ENCODE data around the gene TMC7. TPM values are rescaled to one million over a fixed set of nuclear protein-coding genes. Genes with fewer than 3 reads are reported as not detected.

The TMC7 gene
- total and polyA plus RNA-seq, 2 experiments from 2014 or later, result 5.7 to 6.5 TPM

DNA sequence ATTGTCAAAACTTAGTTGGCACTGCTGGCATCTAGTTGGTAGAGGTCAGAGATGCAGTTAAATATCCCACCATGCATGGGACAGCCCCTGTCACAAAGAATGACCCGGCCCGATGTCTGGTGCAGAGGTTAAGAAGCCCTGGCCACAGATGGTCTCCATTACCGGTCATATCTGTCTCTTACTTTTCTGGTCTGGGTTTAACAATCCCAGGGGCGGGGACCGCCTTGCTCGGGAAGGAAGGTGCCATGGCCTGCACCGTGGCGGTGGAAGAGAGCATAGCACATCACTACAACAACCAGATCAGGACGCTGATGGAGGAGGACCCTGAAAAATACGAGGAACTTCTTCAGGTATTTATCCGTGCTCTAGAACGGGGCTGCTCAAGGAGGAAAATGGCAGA lies 91.8 kb downstream of the TMC7 start:
- Histone ChIP-seq H4K20me1 (ENCODE audit: insufficient read depth, poor library complexity, severe bottlenecking) (no peaks in the 10 kb centered on the region), H3K27me3 (no peaks in the 10 kb centered on the region), H3K4me1 (ENCODE audit: insufficient read depth) (no peaks in the 10 kb centered on the region), H3K4me2 (no peak overlapping the region), H3K9me3 (ENCODE audit: low read depth) (no peaks in the 10 kb centered on the region), H3K27ac (no peak overlapping the region), H3K4me3 (no peak overlapping the region), H2AFZ (no peak overlapping the region), H3K9me2 (replicated peaks; ENCODE audit: insufficient read depth) (no peaks in the 10 kb centered on the region), H3K36me3 (replicated peaks; ENCODE audit: insufficient read depth, low read depth) (peaks cover 6% of the 10 kb centered on the region), H3K79me2 (no peaks in the 10 kb centered on the region)
- DNase-seq (ENCODE audit: low spot score), result no peak
- WGBS (ENCODE audit: low lambda C conversion rate, missing lambda C conversion rate), result 98% methylated on average over 12 of the region's 12 CpGs
- TF ChIP-seq CTCF (IDR thresholded peaks at IDR 0.05; ENCODE audit: poor library complexity) (no peak), EZH2 (IDR thresholded peaks at IDR 0.05; ENCODE audit: borderline replicate concordance) (no peak), EZH2phosphoT487 (IDR thresholded peaks at IDR 0.05; ENCODE audit: low read depth, severe bottlenecking, unreplicated experiment) (no peak)

DNA sequence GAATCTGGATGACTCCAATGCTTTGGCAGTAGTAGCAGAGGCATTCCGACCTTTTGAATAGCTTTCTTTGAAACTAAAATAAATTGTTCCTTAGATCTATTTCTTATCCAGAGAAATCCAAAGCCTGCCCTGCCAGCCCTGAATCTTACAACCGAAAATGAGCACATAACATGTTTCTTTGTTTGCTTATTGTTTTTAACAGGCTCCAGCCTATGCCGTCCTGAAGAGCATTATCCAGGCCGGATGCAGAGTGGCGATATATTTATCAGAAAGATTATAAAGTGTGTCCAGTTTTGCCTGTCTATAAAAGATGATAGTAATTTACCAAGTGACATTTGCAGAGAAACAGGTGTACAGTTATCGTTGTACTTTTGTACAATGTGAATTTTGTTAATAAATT lies 94.1 kb downstream of the TMC7 start:
- H2AFZ ChIP-seq, result no peak overlapping the region
- WGBS (ENCODE audit: low lambda C conversion rate, missing lambda C conversion rate), result 97% methylated on average over 6 of the region's 6 CpGs
- TF ChIP-seq EZH2phosphoT487 (IDR thresholded peaks at IDR 0.05; ENCODE audit: low read depth, severe bottlenecking, unreplicated experiment), result no peak
- no peak for TF ChIP-seq EZH2 (IDR thresholded peaks at IDR 0.05; ENCODE audit: borderline replicate concordance)
- no peak for TF ChIP-seq CTCF (IDR thresholded peaks at IDR 0.05; ENCODE audit: poor library complexity)
- no peaks in the 10 kb centered on the region for H3K27me3 ChIP-seq
- H3K36me3 ChIP-seq (replicated peaks; ENCODE audit: insufficient read depth, low read depth), result peaks cover 9% of the 10 kb centered on the region
- H3K4me2 ChIP-seq, result no peak overlapping the region
- no peaks in the 10 kb centered on the region for H3K9me3 ChIP-seq (ENCODE audit: low read depth)
- H3K4me3 ChIP-seq, result no peak overlapping the region
- no peaks in the 10 kb centered on the region for H4K20me1 ChIP-seq (ENCODE audit: insufficient read depth, poor library complexity, severe bottlenecking)
- no peak overlapping the region for H3K27ac ChIP-seq
- no peaks in the 10 kb centered on the region for H3K79me2 ChIP-seq
- H3K9me2 ChIP-seq (replicated peaks; ENCODE audit: insufficient read depth), result no peaks in the 10 kb centered on the region
- DNase-seq (ENCODE audit: low spot score), result no peak
- no peaks in the 10 kb centered on the region for H3K4me1 ChIP-seq (ENCODE audit: insufficient read depth)

DNA sequence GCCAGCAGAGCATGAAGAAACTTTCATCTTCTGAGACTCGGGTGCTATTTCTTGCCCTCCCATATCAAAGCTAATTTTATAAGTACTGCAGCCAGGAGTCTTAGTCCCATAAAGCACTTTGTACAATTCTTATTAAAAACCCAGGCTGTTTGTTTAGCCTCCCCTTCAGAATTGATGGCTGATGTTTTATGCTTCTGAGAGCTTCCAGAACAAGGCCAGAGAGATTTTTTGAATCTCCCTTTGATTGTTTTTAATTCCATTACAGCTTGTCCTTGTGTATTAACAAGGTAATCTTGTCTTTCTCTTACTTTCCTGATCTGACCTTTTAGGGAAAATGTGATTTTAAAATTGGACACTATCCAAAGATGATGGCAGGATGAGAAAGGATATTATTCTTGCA lies 99.9 kb downstream of the TMC7 start:
- no peaks in the 10 kb centered on the region for H3K9me2 ChIP-seq (replicated peaks; ENCODE audit: insufficient read depth)
- WGBS (ENCODE audit: low lambda C conversion rate, missing lambda C conversion rate), result 86% methylated on average over 1 of the region's 1 CpG
- no peaks in the 10 kb centered on the region for H4K20me1 ChIP-seq (ENCODE audit: insufficient read depth, poor library complexity, severe bottlenecking)
- no peak for DNase-seq (ENCODE audit: low spot score)
- H3K4me3 ChIP-seq, result no peak overlapping the region
- H3K36me3 ChIP-seq (replicated peaks; ENCODE audit: insufficient read depth, low read depth), result peaks cover 3% of the 10 kb centered on the region
- no peak for TF ChIP-seq EZH2phosphoT487 (IDR thresholded peaks at IDR 0.05; ENCODE audit: low read depth, severe bottlenecking, unreplicated experiment)
- TF ChIP-seq EZH2 (IDR thresholded peaks at IDR 0.05; ENCODE audit: borderline replicate concordance), result no peak
- TF ChIP-seq CTCF (IDR thresholded peaks at IDR 0.05; ENCODE audit: poor library complexity), result no peak
- H3K27ac ChIP-seq, result no peak overlapping the region
- H3K79me2 ChIP-seq, result no peaks in the 10 kb centered on the region
- H3K4me1 ChIP-seq (ENCODE audit: insufficient read depth), result peaks cover 10% of the 10 kb centered on the region
- H3K9me3 ChIP-seq (ENCODE audit: low read depth), result no peaks in the 10 kb centered on the region
- no peaks in the 10 kb centered on the region for H3K27me3 ChIP-seq
- H3K4me2 ChIP-seq, result no peak overlapping the region
- no peak overlapping the region for H2AFZ ChIP-seq

DNA sequence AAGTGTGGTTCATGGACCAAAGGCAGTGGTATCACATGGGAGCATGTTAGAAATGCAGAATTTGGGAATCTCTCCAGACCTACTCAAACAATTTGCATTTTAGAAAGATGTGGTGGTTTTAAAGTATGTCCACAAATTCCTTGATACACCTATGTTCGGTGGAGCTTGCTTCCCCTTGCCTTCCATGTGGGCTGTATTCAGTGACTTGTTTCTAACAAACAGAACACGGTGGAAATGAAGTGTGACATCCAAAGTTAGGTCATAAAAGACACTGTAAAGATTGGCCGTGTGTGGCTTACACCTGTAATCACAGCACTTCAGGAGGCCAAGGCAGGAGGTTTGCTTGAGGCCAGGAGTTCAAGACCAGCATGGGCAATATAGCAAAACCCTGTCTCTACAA lies 100.4 kb downstream of the TMC7 start:
- no peak overlapping the region for H3K27ac ChIP-seq
- no peak for DNase-seq (ENCODE audit: low spot score)
- H3K79me2 ChIP-seq, result no peaks in the 10 kb centered on the region
- H3K4me2 ChIP-seq, result no peak overlapping the region
- H3K9me2 ChIP-seq (replicated peaks; ENCODE audit: insufficient read depth), result no peaks in the 10 kb centered on the region
- H3K9me3 ChIP-seq (ENCODE audit: low read depth), result no peaks in the 10 kb centered on the region
- H3K4me1 ChIP-seq (ENCODE audit: insufficient read depth), result peaks cover 10% of the 10 kb centered on the region
- WGBS (ENCODE audit: low lambda C conversion rate, missing lambda C conversion rate), result 88% methylated on average over 3 of the region's 3 CpGs
- TF ChIP-seq CTCF (IDR thresholded peaks at IDR 0.05; ENCODE audit: poor library complexity) (no peak), EZH2phosphoT487 (IDR thresholded peaks at IDR 0.05; ENCODE audit: low read depth, severe bottlenecking, unreplicated experiment) (no peak), EZH2 (IDR thresholded peaks at IDR 0.05; ENCODE audit: borderline replicate concordance) (no peak)
- H3K27me3 ChIP-seq, result no peaks in the 10 kb centered on the region
- no peaks in the 10 kb centered on the region for H4K20me1 ChIP-seq (ENCODE audit: insufficient read depth, poor library complexity, severe bottlenecking)
- H3K4me3 ChIP-seq, result no peak overlapping the region
- no peak overlapping the region for H2AFZ ChIP-seq
- peaks cover 3% of the 10 kb centered on the region for H3K36me3 ChIP-seq (replicated peaks; ENCODE audit: insufficient read depth, low read depth)

Data from hepatocyte (in vitro differentiated cells).